Measurements from ENCODE around the gene AVPI1. TPM values are rescaled to one million over a fixed set of nuclear protein-coding genes. Genes with fewer than 3 reads are reported as not detected.

Gene AVPI1
- total and polyA plus RNA-seq, 4 donors, result 6.6 to 22.1 (median 11.9) TPM

DNA sequence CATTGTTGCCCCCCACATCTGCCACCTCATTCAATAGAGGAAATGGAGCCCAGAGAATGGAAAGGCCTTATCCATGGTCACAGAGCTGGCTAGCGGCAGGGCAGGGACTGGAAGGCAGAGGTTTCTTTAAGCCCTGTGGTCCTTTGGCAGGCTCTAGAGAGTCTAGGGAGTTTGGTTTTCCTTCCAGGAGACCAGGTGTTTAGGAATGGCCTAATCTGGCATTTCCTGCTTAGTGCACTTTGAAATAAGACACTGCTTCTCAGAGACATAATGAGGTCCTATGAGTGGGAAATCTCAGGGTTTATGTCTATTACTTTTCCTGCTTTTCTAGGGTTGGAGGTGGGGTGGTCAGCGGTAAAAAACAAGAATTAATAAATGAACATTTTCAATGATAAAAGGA lies 32.6 kb upstream of the AVPI1 start (continued):
- TF ChIP-seq ATF3 (IDR thresholded peaks at IDR 0.05), result no peak
- TF ChIP-seq EGR1 (IDR thresholded peaks at IDR 0.05; ENCODE audit: low read depth in 2 of 2), result no peak
- no peak for TF ChIP-seq NR2F2 (IDR thresholded peaks at IDR 0.05)

GRCh38 chr10:97718659-97719142 lies 31.7 kb upstream of the AVPI1 start:
- Histone ChIP-seq H3K36me3 (ENCODE audit: control insufficient read depth in 4 of 4, insufficient read depth in 3 of 4, low read depth in 1 of 4, low read length in 3 of 4) (no peaks in the 10 kb centered on the region), H3K9ac (ENCODE audit: low read depth in 1 of 2, low read length in 2 of 2) (no peak overlapping the region), H3K27ac (ENCODE audit: low read depth in 1 of 2, low read length in 2 of 2) (peak overlapping the region; percentile 62 to 72), H3K4me3 (ENCODE audit: low read depth in 1 of 3, low read length in 3 of 3) (no peak overlapping the region), H3K9me3 (ENCODE audit: control insufficient read depth in 4 of 4, low read length in 3 of 4) (no peaks in the 10 kb centered on the region), H3K27me3 (ENCODE audit: control insufficient read depth in 4 of 4, insufficient read depth in 4 of 4, low read length in 3 of 4) (no peaks in the 10 kb centered on the region), H3K4me1 (ENCODE audit: control insufficient read depth in 4 of 4, insufficient read depth in 4 of 4, low read length in 3 of 4) (peaks cover 2 to 19% (median 13%) of the 10 kb centered on the region in 4 donors)
- DNase-seq (ENCODE audit: low spot score), result peak; percentile 67
- TF ChIP-seq, protein P1, sequence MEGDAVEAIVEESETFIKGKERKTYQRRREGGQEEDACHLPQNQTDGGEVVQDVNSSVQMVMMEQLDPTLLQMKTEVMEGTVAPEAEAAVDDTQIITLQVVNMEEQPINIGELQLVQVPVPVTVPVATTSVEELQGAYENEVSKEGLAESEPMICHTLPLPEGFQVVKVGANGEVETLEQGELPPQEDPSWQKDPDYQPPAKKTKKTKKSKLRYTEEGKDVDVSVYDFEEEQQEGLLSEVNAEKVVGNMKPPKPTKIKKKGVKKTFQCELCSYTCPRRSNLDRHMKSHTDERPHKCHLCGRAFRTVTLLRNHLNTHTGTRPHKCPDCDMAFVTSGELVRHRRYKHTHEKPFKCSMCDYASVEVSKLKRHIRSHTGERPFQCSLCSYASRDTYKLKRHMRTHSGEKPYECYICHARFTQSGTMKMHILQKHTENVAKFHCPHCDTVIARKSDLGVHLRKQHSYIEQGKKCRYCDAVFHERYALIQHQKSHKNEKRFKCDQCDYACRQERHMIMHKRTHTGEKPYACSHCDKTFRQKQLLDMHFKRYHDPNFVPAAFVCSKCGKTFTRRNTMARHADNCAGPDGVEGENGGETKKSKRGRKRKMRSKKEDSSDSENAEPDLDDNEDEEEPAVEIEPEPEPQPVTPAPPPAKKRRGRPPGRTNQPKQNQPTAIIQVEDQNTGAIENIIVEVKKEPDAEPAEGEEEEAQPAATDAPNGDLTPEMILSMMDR (IDR thresholded peaks at IDR 0.05; ENCODE audit: low read depth, low read length, missing input control), result no peak
- peak; percentile 20 to 29 for TF ChIP-seq RAD21 (IDR thresholded peaks at IDR 0.05)
- TF ChIP-seq YY1 (IDR thresholded peaks at IDR 0.05), result peak; percentile 67
- TF ChIP-seq TAF1 (conservative IDR thresholded peaks at IDR 0.05), result no peak
- peak; percentile 53 to 97 for TF ChIP-seq EGR1 (IDR thresholded peaks at IDR 0.05; ENCODE audit: low read depth in 2 of 2)
- no peak for TF ChIP-seq FOXA2 (IDR thresholded peaks at IDR 0.05)
- peak; percentile 68 to 92 for TF ChIP-seq RXRA (IDR thresholded peaks at IDR 0.05)
- peak; percentile 72 for TF ChIP-seq REST (IDR thresholded peaks at IDR 0.05)
- TF ChIP-seq JUND (IDR thresholded peaks at IDR 0.05), result peak; percentile 24 to 58
- no peak for TF ChIP-seq HNF4G (IDR thresholded peaks at IDR 0.05)
- TF ChIP-seq NR2F2 (IDR thresholded peaks at IDR 0.05), result peak; percentile 23
- TF ChIP-seq, protein P2, sequence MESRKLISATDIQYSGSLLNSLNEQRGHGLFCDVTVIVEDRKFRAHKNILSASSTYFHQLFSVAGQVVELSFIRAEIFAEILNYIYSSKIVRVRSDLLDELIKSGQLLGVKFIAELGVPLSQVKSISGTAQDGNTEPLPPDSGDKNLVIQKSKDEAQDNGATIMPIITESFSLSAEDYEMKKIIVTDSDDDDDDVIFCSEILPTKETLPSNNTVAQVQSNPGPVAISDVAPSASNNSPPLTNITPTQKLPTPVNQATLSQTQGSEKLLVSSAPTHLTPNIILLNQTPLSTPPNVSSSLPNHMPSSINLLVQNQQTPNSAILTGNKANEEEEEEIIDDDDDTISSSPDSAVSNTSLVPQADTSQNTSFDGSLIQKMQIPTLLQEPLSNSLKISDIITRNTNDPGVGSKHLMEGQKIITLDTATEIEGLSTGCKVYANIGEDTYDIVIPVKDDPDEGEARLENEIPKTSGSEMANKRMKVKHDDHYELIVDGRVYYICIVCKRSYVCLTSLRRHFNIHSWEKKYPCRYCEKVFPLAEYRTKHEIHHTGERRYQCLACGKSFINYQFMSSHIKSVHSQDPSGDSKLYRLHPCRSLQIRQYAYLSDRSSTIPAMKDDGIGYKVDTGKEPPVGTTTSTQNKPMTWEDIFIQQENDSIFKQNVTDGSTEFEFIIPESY (IDR thresholded peaks at IDR 0.05), result peak; percentile 69
- TF ChIP-seq GABPA (IDR thresholded peaks at IDR 0.05 in 1 of 2, conservative IDR thresholded peaks at IDR 0.05 in 1 of 2), result peak in 1 of 2 donors; percentile 79
- peak; percentile 37 for TF ChIP-seq FOXA1 (IDR thresholded peaks at IDR 0.05)
- TF ChIP-seq HNF4A (conservative IDR thresholded peaks at IDR 0.05), result peak; percentile 69 to 85
- TF ChIP-seq, protein P3, sequence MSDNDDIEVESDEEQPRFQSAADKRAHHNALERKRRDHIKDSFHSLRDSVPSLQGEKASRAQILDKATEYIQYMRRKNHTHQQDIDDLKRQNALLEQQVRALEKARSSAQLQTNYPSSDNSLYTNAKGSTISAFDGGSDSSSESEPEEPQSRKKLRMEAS (IDR thresholded peaks at IDR 0.05), result peak; percentile 99
- no peak for TF ChIP-seq ATF3 (IDR thresholded peaks at IDR 0.05)
- TF ChIP-seq SP1 (IDR thresholded peaks at IDR 0.05), result peak; percentile 82
- WGBS, result 20% methylated on average over 8 of the region's 8 CpGs

Data from liver (tissue), 9 donors.